Peyer's patch (tissue), 4 donors: Measurements from ENCODE around the gene PTPN14. TPM values are rescaled to one million over a fixed set of nuclear protein-coding genes. Genes with fewer than 3 reads are reported as not detected.

Experiments used
- DNase-seq, 3 donors: peaks; one replicate each; pipeline ENCODE4 v3.0.0-alpha.2; 2017 to 2019
- H3K27ac ChIP-seq, 4 donors: fragments of 200-600 bp; sonication (generic); one replicate each; pipeline ENCODE4 v1.5.1; 2016 to 2019
- H3K27me3 ChIP-seq, 2 donors: fragments of 200-600 bp; sonication (generic); one replicate each; pipeline ENCODE4 v1.5.1; 2019
- H3K36me3 ChIP-seq, 3 donors: fragments of 200-600 bp; sonication (generic); one replicate each; pipeline ENCODE4 v1.5.1; 2016 to 2019
- H3K4me1 ChIP-seq, 4 donors: fragments of 200-600 bp; sonication (generic); one replicate each; pipeline ENCODE4 v1.5.1; 2016 to 2019
- H3K4me3 ChIP-seq, 4 donors: fragments of 200-600 bp; sonication (generic); 1 replicate in 3 of 4; 2 replicates in 1 of 4; pipeline ENCODE4 v1.5.1; 2016 to 2019; ENCODE audit warnings: mild to moderate bottlenecking in 1 of 4
- H3K9me3 ChIP-seq, 4 donors: fragments of 200-600 bp; sonication (generic); one replicate each; pipeline ENCODE4 v1.5.1; 2016 to 2019; ENCODE audit warnings: mild to moderate bottlenecking in 1 of 4
- POLR2A ChIP-seq, 2 donors: fragments of 450-650 bp; IDR thresholded peaks; one replicate each; pipeline ENCODE4 v1.5.1; 2017; ENCODE audit warnings: antibody characterized with exemption in 2 of 2, mild to moderate bottlenecking in 2 of 2, moderate library complexity in 2 of 2
- total RNA-seq, 4 donors: library from RNA; depleted of rRNA; stranded (reverse); fragments of >200 nt; gene quantifications; one replicate each; pipeline ENCODE4 v1.1.0, GENCODE V29; 2016
- TF ChIP-seq, protein P1 (sequence below), 6 experiments: fragments of 450-650 bp in 4 of 6; fragments of 200-600 bp in 2 of 6; sonication (generic) in 1 of 6; IDR thresholded peaks; one replicate each; pipeline ENCODE4 v1.5.1; 2017 to 2019; ENCODE audit warnings: antibody characterized with exemption in 6 of 6, mild to moderate bottlenecking in 3 of 6, moderate library complexity in 1 of 6

PTPN14 gene
- total RNA-seq, 4 donors from 2014 or later: 1.9 to 6.6 (median 4.2) TPM

DNA sequence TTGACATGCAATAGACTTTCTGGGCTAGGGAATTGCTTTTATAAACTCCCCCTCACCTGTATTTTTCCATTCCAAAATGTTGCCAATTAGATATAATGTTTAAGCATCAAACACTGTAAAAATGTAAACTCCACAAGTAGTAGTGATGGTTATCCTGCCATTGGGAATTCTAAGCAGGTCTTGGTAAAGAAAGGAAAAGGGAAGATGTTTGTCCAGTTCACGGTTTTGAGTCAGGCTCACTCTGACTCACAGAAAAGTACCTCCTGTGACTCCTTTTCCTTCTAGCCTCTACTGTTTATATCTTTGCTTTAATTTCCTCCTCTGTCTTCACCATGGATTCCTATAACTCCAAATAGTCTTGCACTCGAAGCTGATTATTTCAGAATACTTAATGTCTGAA is 19.0 kb upstream of the PTPN14 start:
- TF ChIP-seq, protein P1, sequence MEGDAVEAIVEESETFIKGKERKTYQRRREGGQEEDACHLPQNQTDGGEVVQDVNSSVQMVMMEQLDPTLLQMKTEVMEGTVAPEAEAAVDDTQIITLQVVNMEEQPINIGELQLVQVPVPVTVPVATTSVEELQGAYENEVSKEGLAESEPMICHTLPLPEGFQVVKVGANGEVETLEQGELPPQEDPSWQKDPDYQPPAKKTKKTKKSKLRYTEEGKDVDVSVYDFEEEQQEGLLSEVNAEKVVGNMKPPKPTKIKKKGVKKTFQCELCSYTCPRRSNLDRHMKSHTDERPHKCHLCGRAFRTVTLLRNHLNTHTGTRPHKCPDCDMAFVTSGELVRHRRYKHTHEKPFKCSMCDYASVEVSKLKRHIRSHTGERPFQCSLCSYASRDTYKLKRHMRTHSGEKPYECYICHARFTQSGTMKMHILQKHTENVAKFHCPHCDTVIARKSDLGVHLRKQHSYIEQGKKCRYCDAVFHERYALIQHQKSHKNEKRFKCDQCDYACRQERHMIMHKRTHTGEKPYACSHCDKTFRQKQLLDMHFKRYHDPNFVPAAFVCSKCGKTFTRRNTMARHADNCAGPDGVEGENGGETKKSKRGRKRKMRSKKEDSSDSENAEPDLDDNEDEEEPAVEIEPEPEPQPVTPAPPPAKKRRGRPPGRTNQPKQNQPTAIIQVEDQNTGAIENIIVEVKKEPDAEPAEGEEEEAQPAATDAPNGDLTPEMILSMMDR (IDR thresholded peaks at IDR 0.05): no peak
- no peak for TF ChIP-seq POLR2A (IDR thresholded peaks at IDR 0.05)
- H3K36me3 ChIP-seq: no peaks in the 10 kb centered on the region
- no peaks in the 10 kb centered on the region for H3K4me1 ChIP-seq
- no peak overlapping the region for H3K27ac ChIP-seq
- no peak for DNase-seq
- no peaks in the 10 kb centered on the region for H3K9me3 ChIP-seq
- H3K4me3 ChIP-seq: no peak overlapping the region
- no peaks in the 10 kb centered on the region for H3K27me3 ChIP-seq

DNA sequence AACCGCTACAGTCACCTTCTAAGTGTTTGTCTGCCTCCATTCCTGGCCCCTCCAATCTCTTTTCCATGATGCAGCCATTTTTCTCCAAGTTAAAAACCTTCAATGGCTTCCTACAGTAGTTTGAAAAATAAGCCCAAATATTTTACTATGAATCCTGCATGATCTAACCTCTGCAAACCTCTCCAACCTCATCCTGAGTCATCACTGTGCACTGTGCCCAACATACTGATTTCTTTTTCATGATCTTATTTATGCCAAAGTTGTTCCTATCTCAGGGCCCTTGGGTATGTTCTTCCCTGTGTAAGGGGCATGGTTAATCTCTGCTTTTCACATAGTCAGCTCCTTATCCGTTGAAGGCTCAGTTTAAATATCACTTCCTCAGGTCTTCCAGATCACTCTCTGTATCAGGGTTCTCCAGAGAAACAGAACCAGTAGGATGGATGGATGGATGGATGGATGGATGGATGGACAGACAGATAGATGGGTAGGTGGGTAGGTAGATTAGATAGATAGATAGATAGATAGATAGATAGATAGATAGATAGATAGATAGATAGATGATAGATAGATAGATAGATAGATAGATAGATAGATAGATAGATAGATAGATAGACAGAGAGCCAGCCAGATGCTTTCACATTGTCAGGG is 18.1 kb upstream of the PTPN14 start:
- no peaks in the 10 kb centered on the region for H3K27me3 ChIP-seq
- H3K36me3 ChIP-seq: no peaks in the 10 kb centered on the region
- DNase-seq: no peak
- H3K4me1 ChIP-seq: no peaks in the 10 kb centered on the region
- H3K4me3 ChIP-seq: no peak overlapping the region
- no peak overlapping the region for H3K27ac ChIP-seq
- no peak for TF ChIP-seq POLR2A (IDR thresholded peaks at IDR 0.05)
- TF ChIP-seq, protein P1 (IDR thresholded peaks at IDR 0.05): no peak
- no peaks in the 10 kb centered on the region for H3K9me3 ChIP-seq

DNA sequence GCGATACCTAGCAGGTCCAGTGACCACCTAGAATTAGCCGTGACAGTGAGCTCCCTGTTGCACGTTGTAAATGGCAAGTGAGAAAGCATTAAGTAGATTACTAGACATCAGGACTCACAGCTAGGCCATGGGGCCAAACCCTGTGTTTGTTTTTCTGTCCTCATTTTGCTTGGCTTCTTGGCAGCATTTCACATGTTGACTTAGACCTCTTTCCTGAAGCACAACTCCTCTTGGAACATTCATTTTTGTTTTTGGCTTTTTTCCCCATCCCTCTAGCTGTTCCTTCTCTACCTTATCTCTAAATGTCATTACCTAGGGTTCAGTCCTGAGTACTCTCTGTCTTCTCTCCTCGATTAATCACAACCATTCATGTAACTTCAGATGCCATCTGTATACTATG is 16.9 kb upstream of the PTPN14 start:
- Histone ChIP-seq H3K4me1 (no peaks in the 10 kb centered on the region), H3K4me3 (no peak overlapping the region), H3K9me3 (no peaks in the 10 kb centered on the region), H3K27me3 (no peaks in the 10 kb centered on the region), H3K27ac (no peak overlapping the region), H3K36me3 (no peaks in the 10 kb centered on the region)
- TF ChIP-seq POLR2A (IDR thresholded peaks at IDR 0.05): no peak
- TF ChIP-seq, protein P1 (IDR thresholded peaks at IDR 0.05): no peak
- no peak for DNase-seq

DNA sequence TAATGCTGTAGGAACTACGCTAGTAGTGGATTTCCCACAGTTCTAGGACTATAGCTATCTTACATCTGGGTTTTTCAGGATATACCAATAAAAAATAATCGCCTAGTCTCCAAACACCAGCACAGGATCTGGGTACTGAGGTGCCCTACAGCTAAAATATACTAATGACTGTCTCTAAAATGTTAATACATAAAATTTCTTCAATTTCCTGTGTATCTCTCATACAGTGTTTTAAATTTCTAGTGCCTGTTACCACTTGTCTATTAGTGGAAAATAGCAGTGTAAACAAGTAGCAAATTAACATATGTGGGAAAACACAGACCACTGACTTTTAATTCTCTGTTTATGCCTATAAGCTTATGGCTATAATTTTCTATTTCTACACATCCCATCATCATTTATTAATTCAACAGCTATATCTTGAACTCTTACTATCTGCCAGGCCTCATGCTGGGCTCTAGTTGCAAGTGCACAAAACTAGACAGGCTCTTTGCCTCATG is 16.1 kb upstream of the PTPN14 start:
- TF ChIP-seq POLR2A (IDR thresholded peaks at IDR 0.05): no peak
- TF ChIP-seq, protein P1 (IDR thresholded peaks at IDR 0.05): no peak
- Histone ChIP-seq H3K4me1 (no peaks in the 10 kb centered on the region), H3K36me3 (no peaks in the 10 kb centered on the region), H3K4me3 (no peak overlapping the region), H3K9me3 (no peaks in the 10 kb centered on the region), H3K27ac (no peak overlapping the region), H3K27me3 (no peaks in the 10 kb centered on the region)
- no peak for DNase-seq

DNA sequence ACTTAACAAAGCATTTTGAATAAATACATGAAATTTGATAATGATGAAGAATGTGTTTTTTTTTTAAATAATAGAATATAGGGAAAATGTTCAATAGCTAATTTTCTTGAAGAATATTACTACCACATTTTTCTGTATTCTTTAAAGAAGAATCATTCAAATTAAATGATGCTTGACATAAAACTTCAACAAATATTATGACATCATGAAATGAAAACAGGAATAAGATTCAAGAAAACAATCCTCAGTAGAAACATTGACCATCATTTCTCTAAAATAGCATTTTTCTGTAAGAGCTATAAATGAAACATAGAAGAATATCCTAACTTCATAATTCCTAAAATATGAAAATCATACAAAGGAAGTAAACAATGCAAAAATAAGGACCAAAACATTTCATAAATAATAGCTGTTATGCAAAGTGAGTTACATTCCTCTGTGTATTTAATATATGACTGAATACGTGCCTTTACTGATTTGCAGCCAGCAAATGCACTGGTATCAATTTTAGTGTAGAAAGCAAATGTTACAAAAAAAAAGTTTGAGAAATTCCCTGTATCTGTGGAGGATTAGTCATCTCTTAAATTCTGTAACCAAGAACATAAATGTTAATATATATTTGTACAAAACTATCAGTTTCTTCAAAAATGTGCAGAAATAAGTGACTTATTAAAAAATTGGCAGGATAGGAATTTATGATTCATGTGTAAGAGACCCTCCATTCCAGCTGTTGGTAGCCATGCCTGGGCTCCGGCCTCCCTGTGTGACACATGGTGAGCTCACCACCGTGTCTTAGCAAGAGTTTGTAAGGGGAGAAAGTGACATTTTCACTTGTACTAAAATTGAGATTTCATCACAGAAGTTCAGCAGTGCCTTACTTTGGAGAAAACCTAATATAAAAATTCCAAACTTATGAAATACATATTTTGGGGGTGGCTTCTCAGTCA is 15.0 kb upstream of the PTPN14 start:
- Histone ChIP-seq H3K27me3 (no peaks in the 10 kb centered on the region), H3K36me3 (no peaks in the 10 kb centered on the region), H3K27ac (no peak overlapping the region), H3K4me1 (no peaks in the 10 kb centered on the region), H3K9me3 (no peaks in the 10 kb centered on the region), H3K4me3 (no peak overlapping the region)
- DNase-seq: no peak
- TF ChIP-seq POLR2A (IDR thresholded peaks at IDR 0.05): no peak
- TF ChIP-seq, protein P1 (IDR thresholded peaks at IDR 0.05): no peak
